HEK293T (cell line): Measurements from ENCODE around the gene TOE1.

Experiments
- CTCF ChIA-PET: fragments of 350-600 bp; formaldehyde crosslinking; extraction: SDS; loops from one replicate; lab custom pipeline; 2021; ENCODE audit warnings: antibody characterized with exemption, inconsistent platforms; lab: Yijun Ruan, JAX
- POLR2A ChIA-PET: fragments of 350-600 bp; formaldehyde crosslinking; extraction: SDS; loops from one replicate; lab custom pipeline; 2020; ENCODE audit warnings: antibody characterized with exemption, inconsistent platforms; lab: Yijun Ruan, JAX
- DNase-seq: peaks from one replicate; pipeline ENCODE4 v3.0.0; 2012; ENCODE audit warnings: mixed read lengths; ENCODE audit errors: extremely low spot score
- ARNT ChIP-seq: fragments of 450-650 bp; IDR thresholded peaks from 2 replicates; pipeline ENCODE4 v1.6.1; 2017; ENCODE audit warnings: mild to moderate bottlenecking
- BHLHE40 ChIP-seq: fragments of 450-650 bp; IDR thresholded peaks from 2 replicates; pipeline ENCODE4 v1.6.1; 2016; ENCODE audit warnings: mild to moderate bottlenecking, moderate library complexity, borderline replicate concordance
- CTBP1 ChIP-seq: fragments of 450-650 bp; IDR thresholded peaks from 2 replicates; pipeline ENCODE4 v1.6.1; 2016; ENCODE audit warnings: borderline replicate concordance
- ELF4 ChIP-seq: fragments of 450-650 bp; IDR thresholded peaks from 2 replicates; pipeline ENCODE4 v1.6.1; 2017; ENCODE audit warnings: antibody characterized with exemption
- FOXA1 ChIP-seq: fragments of 450-650 bp; IDR thresholded peaks from 2 replicates; pipeline ENCODE4 v1.6.1; 2016; ENCODE audit warnings: mild to moderate bottlenecking
- FOXK2 ChIP-seq: fragments of 450-650 bp; IDR thresholded peaks from 2 replicates; pipeline ENCODE4 v1.6.1; 2016; ENCODE audit warnings: mild to moderate bottlenecking
- FOXM1 ChIP-seq: fragments of 450-650 bp; IDR thresholded peaks from 2 replicates; pipeline ENCODE4 v1.6.1; 2017; ENCODE audit warnings: mild to moderate bottlenecking, borderline replicate concordance
- HDGF ChIP-seq: fragments of 450-650 bp; IDR thresholded peaks from 2 replicates; pipeline ENCODE4 v1.6.1; 2017; ENCODE audit warnings: antibody characterized with exemption, borderline replicate concordance
- L3MBTL2 ChIP-seq: fragments of 450-650 bp; conservative IDR thresholded peaks from 2 replicates; pipeline ENCODE4 v1.6.1; 2016; ENCODE audit warnings: mild to moderate bottlenecking
- LEF1 ChIP-seq: fragments of 450-650 bp; IDR thresholded peaks from 2 replicates; pipeline ENCODE4 v1.6.1; 2017; ENCODE audit warnings: mild to moderate bottlenecking, borderline replicate concordance
- NFRKB ChIP-seq: fragments of 450-650 bp; IDR thresholded peaks from 2 replicates; pipeline ENCODE4 v1.6.1; 2016; ENCODE audit warnings: mild to moderate bottlenecking, moderate library complexity
- SP1 ChIP-seq: fragments of 450-650 bp; IDR thresholded peaks from 2 replicates; pipeline ENCODE4 v1.6.1; 2017
- SUZ12 ChIP-seq: fragments of 450-650 bp; IDR thresholded peaks from 2 replicates; pipeline ENCODE4 v1.6.1; 2016; ENCODE audit warnings: mild to moderate bottlenecking
- TARDBP ChIP-seq: fragments of 450-650 bp; IDR thresholded peaks from 2 replicates; pipeline ENCODE4 v1.6.1; 2016
- ZNF384 ChIP-seq: fragments of 450-650 bp; IDR thresholded peaks from 2 replicates; pipeline ENCODE4 v1.6.1; 2016
- TF ChIP-seq, protein P1 (sequence below): fragments of 450-650 bp; IDR thresholded peaks from 2 replicates; pipeline ENCODE4 v1.6.1; 2016

TOE1 gene

DNA sequence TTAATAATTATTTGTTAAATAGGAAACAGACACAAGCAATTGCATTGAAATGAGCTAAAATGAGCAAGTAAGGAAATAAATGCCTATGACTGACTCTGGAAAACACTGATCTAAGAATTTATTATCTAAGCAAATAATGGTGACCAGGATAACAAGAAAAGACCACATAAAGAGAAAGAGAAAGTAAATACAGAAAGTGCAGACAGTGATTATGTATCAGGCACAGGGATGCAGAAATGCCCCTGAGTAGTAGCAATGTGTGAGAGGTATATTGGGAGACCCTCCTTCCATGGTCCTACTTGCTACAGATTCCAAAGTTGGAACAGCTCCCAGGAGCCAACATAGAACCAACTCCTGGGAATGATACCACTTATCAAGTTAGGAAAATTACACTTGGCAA is 33.6 kb downstream of the TOE1 start:
- CTCF ChIA-PET: no interaction called here
- no peak for DNase-seq
- POLR2A ChIA-PET: interaction anchor here (0.7 kb wide), 1 partner anchor 34 kb away, joined by 5 read pairs; the partner anchor contains the start of genes MUTYH and TOE1
- no peak for TF ChIP-seq SP1
- TF ChIP-seq L3MBTL2: no peak
- TF ChIP-seq LEF1: no peak
- no peak for TF ChIP-seq HDGF
- no peak for TF ChIP-seq ELF4
- no peak for TF ChIP-seq SUZ12

DNA sequence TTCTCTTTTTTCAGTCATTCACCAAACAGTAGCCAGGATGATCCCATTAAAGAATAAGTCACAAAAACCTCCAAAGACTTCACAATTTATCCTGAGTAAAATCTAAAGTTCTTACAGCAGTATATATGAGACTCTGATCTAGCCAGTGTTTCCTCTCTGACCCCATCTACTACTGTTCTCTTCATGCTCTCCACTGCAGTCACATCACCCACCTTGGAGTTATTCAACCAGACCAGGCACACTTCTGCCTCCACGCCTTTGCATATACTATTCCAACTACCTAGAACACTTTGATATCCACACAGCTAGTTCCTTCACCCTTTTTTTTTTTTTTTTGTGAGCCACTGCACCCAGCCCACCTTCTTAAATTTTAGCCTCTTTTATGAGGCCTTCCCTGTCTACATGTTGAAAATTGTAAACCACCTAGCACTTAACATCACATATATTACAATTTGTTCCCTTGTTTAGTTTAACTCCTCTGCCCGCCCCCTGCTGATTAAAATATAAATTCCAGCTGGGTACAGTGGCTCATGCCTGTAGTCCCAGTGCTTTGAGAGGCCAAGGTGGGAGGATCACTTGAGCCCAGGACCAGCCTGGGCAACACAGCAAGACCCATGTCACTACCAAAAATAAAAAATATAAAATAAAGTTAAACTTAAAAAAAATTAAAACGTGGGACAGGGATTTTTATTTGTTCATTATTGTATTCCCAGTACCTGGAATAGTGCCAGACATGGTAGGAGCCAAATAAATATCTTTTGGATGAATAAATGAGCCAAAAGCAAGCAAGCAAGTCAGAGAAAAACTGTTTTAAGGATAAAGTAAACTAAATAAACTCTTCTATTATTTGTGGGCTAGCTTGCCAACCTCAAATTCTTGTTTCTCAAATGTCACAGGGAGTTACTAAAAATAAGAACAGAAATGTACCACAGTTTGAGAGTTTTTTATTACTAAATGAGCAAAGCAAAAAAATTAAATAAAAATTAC is 35.4 kb downstream of the TOE1 start:
- CTCF ChIA-PET: interaction anchor here (0.6 to 1.0 kb wide), 3 partner anchors 10 to 117 kb away, joined by 3 to 7 read pairs (median 3); no protein-coding TSS in a partner anchor
- no peak for DNase-seq
- no peak for TF ChIP-seq CTBP1
- no peak for TF ChIP-seq HDGF
- TF ChIP-seq SUZ12: no peak
- no peak for TF ChIP-seq ELF4
- TF ChIP-seq BHLHE40: no peak
- POLR2A ChIA-PET: no interaction called here

DNA sequence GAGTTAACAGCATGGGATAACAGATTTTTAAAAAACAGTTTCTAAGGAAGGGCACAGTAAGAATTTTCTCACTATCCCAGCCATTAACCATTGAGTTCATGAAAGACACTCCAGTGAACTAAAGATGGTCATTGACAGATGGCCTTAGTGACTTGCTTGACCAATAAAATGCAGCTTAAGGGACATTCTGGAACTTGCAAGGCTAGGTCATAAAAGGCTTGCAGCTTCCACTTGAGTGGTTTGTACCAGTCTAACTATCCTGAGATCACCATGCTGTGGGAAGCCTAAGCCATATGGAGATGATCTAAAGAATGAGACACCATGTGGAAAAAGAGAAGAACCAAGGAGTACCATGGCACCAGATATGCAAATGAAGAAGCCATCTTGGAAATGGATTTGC is 38.2 kb downstream of the TOE1 start:
- TF ChIP-seq L3MBTL2 (no peak), CTBP1 (no peak), FOXA1 (no peak), HDGF (no peak), FOXM1 (no peak), ZNF384 (no peak), LEF1 (no peak), BHLHE40 (no peak), TARDBP (no peak), NFRKB (no peak), SUZ12 (no peak), ELF4 (no peak), SP1 (no peak), ARNT (no peak), FOXK2 (no peak)
- TF ChIP-seq, protein P1, sequence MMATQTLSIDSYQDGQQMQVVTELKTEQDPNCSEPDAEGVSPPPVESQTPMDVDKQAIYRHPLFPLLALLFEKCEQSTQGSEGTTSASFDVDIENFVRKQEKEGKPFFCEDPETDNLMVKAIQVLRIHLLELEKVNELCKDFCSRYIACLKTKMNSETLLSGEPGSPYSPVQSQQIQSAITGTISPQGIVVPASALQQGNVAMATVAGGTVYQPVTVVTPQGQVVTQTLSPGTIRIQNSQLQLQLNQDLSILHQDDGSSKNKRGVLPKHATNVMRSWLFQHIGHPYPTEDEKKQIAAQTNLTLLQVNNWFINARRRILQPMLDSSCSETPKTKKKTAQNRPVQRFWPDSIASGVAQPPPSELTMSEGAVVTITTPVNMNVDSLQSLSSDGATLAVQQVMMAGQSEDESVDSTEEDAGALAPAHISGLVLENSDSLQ: no peak
- no peak for DNase-seq
- CTCF ChIA-PET: no interaction called here
- POLR2A ChIA-PET: interaction anchor here (1.2 kb wide), 1 partner anchor 144 kb away, joined by 4 read pairs; the partner anchor contains the start of gene PRDX1

DNA sequence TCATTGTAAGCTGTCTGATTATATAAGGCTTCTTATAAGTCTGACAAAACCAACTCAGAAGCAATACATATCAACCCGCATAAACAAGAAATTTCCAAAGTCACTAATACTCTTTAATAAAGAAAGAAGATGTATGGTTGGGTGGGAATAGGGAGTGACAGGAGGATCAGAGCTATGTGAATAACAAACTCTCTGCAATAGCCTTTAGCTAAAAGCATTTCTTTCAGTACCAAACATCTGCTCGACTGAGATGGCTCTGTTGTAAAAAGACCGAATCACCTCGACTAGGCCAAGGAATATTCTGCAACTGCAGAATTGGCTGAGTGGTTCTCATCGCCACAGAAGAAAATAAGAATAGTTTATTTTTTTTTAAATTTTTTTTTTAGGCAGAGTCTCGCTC is 39.6 kb downstream of the TOE1 start:
- TF ChIP-seq ZNF384: no peak
- no peak for TF ChIP-seq HDGF
- DNase-seq: no peak
- CTCF ChIA-PET: no interaction called here
- POLR2A ChIA-PET: no interaction called here

DNA sequence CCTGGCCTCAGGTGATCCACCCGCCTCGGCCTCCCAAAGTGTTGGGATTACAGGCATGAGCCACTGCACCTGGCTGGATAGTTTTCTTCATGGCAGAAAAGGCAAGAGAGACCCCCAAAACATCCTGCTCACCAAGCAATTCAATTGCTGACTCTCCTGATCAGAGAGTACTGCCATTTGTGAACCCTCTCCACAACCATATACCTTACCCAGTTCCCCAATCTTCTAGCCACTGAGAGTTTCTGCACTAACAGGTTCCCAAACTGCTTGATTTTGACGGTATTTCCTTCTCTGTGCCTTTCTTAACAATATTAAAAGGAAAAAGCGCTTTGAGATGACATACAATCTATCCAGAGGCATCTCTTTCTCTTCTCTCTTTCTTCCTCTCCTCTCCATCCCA is 40.2 kb downstream of the TOE1 start:
- CTCF ChIA-PET: no interaction called here
- no peak for DNase-seq
- POLR2A ChIA-PET: no interaction called here
- TF ChIP-seq CTBP1 (no peak), FOXA1 (no peak), FOXM1 (no peak), ARNT (no peak), NFRKB (no peak), TARDBP (no peak)

DNA sequence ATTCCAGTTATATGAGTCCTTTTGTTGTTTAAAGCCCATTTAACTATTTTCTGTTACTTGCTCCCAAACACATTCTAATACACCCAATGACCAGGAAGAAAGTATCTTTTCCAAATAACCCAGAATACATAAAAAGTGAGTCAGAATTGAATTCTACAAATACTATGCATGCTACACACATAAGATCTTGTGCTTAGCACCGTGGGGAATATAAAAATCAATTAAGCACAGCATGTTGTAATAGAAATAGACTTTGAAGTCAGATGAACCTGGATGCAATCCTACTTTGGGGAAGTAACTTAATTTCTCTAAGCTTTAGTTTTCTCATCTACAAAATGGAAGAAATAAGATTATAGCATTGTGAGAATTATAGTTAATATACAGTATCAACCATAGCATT is 40.8 kb downstream of the TOE1 start:
- POLR2A ChIA-PET: no interaction called here
- no peak for DNase-seq
- CTCF ChIA-PET: interaction anchor here (1.0 kb wide), 1 partner anchor 21 kb away, joined by 3 read pairs; no protein-coding TSS in a partner anchor
- TF ChIP-seq, protein P1: no peak
- TF ChIP-seq L3MBTL2 (no peak), ELF4 (no peak), FOXK2 (no peak), BHLHE40 (no peak), FOXM1 (no peak), HDGF (no peak)

DNA sequence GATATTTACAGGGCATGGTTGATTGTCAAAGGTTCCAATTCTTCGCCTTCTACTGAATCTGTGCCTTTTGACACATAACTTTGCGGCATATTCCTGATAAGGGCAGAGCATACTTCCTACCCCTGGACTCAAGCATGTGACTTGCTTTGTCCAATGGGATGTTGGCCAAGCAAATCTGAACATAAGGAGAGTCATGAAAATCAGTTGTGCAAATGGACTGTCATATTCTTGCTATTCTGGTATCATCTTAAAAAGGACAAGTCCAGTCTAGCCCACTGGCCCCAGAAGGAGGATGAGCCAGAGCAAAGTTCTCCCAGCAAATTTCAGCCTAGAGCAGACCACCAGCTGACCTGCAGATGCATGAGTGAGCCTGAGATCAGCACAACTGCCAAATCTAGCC is 41.3 kb downstream of the TOE1 start:
- DNase-seq: no peak
- TF ChIP-seq, protein P1: no peak
- no peak for TF ChIP-seq FOXM1
- no peak for TF ChIP-seq SUZ12
- TF ChIP-seq LEF1: no peak
- no peak for TF ChIP-seq FOXK2
- TF ChIP-seq ARNT: no peak
- no peak for TF ChIP-seq BHLHE40
- TF ChIP-seq TARDBP: no peak
- no peak for TF ChIP-seq NFRKB
- no peak for TF ChIP-seq SP1
- no peak for TF ChIP-seq L3MBTL2
- no peak for TF ChIP-seq FOXA1
- no peak for TF ChIP-seq ELF4
- TF ChIP-seq CTBP1: no peak
- no peak for TF ChIP-seq HDGF
- no peak for TF ChIP-seq ZNF384
- ChIA-PET POLR2A (no interaction called here), CTCF (interaction anchor here (0.6 to 1.0 kb wide), 2 partner anchors 21 to 110 kb away, joined by 3 to 4 read pairs; no protein-coding TSS in a partner anchor)
